Skeletal muscle satellite cell (primary cell): ENCODE measurements around the gene FBLN2.

Experiments
- H3K27me3 ChIP-seq: 2 replicates; pipeline ENCODE4 v1.7.0; 2013; ENCODE audit warnings: low read length; ENCODE audit not compliant: control insufficient read depth, insufficient read depth
- H3K36me3 ChIP-seq: 2 replicates; pipeline ENCODE4 v1.7.0; 2013; ENCODE audit warnings: mild to moderate bottlenecking, control low read depth, low read length; ENCODE audit not compliant: insufficient read depth
- H3K4me1 ChIP-seq: 2 replicates; pipeline ENCODE4 v1.7.0; 2013; ENCODE audit warnings: low read length; ENCODE audit not compliant: control insufficient read depth, insufficient read depth
- H3K4me2 ChIP-seq: 2 replicates; pipeline ENCODE4 v1.7.0; 2013; ENCODE audit warnings: mild to moderate bottlenecking, low read length
- H3K4me3 ChIP-seq: 2 replicates; pipeline ENCODE4 v1.7.0; 2013; ENCODE audit warnings: low read length
- H3K9ac ChIP-seq: 2 replicates; pipeline ENCODE4 v1.7.0; 2013; ENCODE audit warnings: mild to moderate bottlenecking, low read depth, low read length, moderate library complexity
- H3K9me3 ChIP-seq: replicated peaks from 2 replicates; pipeline ENCODE4 v1.7.0; 2013; ENCODE audit warnings: mild to moderate bottlenecking, control low read depth, low read length

Gene FBLN2

DNA sequence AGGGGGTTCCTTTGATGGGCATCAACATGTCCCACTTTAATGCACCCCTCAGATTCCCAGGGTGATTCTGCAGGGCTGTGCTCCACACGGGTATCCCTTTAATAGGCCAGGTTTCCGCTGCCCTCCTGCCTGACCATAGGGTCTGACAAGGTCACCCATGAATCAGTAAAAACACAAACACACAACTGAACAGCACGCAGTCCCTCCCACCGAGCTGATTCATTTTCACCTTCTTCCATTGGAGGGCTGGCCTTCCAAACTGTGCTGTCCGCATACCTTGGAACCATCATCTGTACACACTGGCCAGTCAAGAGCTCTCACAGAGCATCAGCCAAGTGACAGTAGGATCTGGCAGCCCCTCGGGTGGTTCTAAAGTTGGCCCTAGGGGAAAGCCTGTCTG is 93.7 kb downstream of the FBLN2 start:
- no peak overlapping the region for H3K9ac ChIP-seq
- no peaks in the 10 kb centered on the region for H3K36me3 ChIP-seq
- H3K9me3 ChIP-seq, result no peaks in the 10 kb centered on the region
- peaks cover 6% of the 10 kb centered on the region for H3K27me3 ChIP-seq
- no peak overlapping the region for H3K4me3 ChIP-seq
- H3K4me2 ChIP-seq, result no peak overlapping the region
- peaks cover 5% of the 10 kb centered on the region for H3K4me1 ChIP-seq

DNA sequence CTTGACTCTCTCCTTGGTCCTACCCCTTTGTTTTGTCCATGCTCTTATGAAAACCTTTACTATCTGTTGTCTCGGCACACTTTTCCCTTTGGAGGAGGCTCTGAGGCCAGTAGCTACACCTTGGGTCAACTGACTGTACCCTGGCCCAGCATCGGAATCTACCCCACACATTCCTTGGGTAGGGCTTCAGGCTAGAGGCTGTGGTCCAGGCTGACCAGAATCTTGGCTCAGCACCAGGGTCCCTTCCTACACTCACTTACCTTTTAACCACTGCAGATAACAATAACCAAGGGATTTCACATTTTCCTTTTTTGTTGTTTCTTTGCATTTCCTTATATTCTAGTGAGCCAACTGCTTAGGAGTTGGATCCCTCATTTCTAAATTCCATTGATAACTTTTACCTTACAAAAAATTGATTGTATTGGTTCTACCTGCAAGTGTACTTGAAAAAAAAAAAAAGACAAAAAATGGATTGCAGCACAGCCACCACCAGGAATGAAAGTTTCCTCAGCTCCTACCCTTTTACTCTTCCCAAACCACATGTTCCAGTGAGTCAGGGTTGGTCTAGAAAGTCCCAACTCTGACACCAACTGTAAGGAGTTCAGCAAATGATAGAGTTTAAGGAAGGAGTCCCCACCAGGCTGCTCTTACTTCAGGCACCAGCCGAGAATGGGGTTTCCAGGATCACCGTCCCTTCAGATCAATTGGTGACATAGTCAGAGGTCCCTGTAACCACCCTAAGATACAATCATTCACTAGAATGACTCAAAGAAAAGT is 95.6 kb downstream of the FBLN2 start:
- no peaks in the 10 kb centered on the region for H3K27me3 ChIP-seq
- H3K4me2 ChIP-seq, result no peak overlapping the region
- no peak overlapping the region for H3K4me3 ChIP-seq

DNA sequence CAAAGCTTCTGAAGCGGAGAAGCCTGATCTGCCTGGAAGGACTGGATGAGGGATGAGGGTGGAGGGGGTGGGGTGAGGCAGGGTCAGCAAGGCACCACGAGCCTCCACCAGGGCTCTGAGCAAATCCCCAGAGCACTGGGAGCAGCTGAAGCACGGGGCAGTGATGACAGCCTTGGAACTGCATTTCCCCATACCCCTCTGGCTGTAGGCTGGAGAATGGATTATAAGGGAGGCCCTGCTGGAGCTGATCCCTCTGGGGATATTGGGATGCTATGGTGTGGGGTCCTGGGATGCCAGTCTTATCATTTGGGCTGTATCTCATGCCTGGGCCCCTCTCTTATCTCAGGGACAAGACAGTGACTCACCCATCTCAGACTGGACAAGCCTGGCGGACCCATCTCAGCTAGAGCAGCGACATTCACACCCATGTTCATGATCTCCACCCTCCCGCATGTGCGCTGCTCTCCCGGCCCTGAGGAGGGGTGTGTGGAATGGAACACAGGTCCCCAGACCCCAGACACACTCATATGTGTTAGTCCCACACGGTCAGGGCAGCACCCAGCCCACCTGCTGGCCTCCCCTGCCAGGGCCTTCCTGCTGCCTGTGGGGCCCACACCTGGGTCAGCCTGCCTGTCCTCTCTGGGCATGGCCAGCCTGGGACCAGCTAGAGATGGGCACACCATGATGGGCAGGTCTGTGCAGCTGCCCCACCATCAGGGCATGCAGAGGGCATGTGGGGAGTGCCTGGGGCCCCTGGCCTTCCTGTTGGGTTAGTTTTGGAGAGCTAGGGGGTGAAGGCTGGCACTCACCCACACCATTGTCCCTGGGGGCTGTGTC is 97.1 kb downstream of the FBLN2 start:
- Histone ChIP-seq H3K27me3 (no peaks in the 10 kb centered on the region), H3K4me2 (no peak overlapping the region)

More for the DNA sequence above, 95.6 kb downstream of the FBLN2 start:
- Histone ChIP-seq H3K4me1 (peaks cover 8% of the 10 kb centered on the region), H3K9me3 (no peaks in the 10 kb centered on the region), H3K36me3 (no peaks in the 10 kb centered on the region), H3K9ac (no peak overlapping the region)

DNA sequence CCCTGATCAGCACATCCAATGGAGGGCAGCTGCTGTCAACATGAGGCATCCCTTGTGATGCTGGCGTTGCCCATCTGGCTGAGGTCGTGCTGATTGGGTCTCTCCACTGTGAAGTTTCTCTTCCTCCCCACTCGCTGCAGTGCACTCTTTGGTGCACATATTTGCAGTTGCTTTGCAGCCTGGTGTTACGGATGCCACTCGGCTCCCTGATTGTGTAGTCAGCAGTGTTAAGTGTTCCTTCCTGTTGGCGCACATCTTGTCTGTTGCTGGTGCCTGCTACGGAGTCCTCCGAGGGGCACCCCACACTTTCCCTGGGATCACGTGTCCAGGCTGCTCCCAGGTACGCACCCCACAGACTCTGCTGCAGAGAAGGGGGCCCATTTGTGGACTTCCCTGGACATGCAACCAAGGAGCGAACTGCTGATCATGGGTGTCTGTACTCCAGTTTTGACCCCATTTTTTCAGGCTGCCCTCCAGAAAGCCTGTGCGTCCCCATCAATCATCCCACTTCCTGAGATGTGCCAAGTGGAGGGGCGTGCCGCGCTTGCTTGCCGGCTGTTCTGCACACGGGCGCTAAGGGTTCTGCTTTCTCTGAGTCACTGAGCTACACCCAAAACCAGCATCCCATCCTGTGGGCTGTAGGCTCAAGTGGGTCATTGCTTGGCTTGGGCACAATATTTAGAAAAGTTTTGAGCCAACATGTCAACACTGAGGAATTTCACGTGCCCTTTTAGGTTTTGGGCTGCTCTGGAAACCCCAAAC is 98.6 kb downstream of the FBLN2 start:
- Histone ChIP-seq H3K27me3 (no peaks in the 10 kb centered on the region), H3K4me3 (no peak overlapping the region), H3K4me1 (peaks cover 10% of the 10 kb centered on the region), H3K4me2 (peak overlapping the region; percentile 57), H3K36me3 (no peaks in the 10 kb centered on the region), H3K9me3 (no peaks in the 10 kb centered on the region), H3K9ac (no peak overlapping the region)

More for the DNA sequence above, 97.1 kb downstream of the FBLN2 start:
- Histone ChIP-seq H3K9ac (no peak overlapping the region), H3K4me1 (peaks cover 10% of the 10 kb centered on the region), H3K9me3 (no peaks in the 10 kb centered on the region), H3K36me3 (no peaks in the 10 kb centered on the region), H3K4me3 (no peak overlapping the region)

DNA sequence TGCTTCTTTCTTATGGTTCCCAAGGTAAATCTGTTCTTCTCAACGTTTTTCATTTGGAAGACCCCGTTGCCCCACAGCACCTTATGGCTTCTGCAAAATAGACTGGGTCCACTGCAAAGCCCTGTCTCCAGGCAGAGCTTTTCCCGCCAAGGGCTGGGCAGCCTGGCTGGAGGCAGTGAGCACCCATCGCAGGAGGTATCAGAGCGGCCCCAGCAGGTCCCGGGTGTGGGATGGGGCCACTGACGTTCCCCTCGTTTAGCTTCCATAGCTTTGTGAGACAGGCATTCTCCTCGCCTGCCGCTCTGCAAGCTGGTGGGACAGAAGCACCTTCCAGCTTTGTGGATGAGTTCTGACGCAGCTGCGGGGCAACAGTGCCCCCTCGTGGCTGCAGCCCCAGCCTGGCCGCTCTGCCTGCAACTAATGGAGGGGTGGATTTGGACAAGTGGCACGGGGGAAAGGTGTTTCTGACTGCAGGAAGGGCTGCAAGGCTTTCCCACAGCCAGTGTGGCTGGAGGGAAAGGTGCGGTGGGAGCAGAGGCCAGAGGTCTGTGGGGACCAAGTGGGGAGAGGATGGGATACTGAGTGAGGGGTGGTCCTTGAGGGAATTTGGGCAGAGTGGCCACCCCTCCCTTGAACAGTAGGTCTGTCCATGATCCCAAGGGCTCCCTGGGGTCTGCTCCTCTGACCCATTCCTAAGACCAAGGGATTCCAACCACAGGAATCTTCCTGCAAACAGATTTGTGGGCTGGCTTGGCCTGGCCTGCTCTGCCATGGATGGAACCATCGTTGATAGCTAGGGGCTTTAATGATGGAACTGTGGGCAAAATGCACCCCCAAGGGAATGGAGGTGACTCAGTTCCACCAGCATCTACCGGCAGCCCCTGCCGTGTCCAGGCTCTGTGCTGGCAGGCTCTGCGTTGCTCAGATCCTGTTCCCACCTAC is 99.4 kb downstream of the FBLN2 start:
- Histone ChIP-seq H3K4me2 (peak overlapping the region; percentile 57), H3K27me3 (no peaks in the 10 kb centered on the region), H3K9me3 (no peaks in the 10 kb centered on the region), H3K4me3 (no peak overlapping the region), H3K9ac (no peak overlapping the region), H3K4me1 (peaks cover 10% of the 10 kb centered on the region), H3K36me3 (no peaks in the 10 kb centered on the region)

DNA sequence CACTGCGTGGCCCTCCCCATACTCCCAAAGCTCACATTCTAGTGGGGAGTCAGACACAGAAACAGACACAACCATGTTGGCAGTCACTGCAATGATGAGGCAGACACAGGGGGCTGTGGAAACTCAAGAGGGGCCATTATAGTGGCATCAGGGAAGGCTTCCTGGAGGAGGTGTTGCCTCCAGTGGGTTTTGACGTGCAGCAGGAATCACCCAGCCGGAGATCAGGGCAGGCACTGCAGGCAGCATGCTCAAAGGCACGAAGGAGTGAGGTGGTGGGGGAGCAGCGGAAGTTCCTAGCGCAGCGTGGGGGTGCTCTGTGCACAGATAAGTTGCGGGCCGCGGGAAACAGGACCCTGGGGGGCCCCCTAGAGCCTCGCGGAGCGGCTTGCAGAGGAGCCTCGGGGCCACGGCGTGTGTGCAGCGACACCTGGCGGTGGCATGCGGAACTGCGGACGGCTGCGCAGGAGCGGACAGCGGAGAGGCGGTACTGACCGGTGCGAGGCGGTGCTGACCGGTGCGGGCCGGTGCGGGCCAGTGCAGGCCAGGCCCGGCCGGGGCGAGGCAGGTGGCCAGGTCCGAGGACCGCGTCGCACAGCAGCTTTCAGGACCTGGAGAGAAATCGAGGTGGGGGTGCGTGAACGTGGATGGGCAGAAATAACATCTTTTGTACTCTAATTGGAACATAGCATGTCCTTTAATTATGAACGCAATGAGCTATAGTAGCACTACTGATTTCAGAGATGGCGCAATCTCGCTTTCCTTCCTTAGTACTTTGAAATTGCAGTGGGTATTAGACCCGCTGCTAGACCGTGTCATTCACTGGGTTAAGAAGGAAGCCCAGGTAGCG is 101.5 kb downstream of the FBLN2 start:
- H3K4me2 ChIP-seq, result peak overlapping the region; percentile 31
- H3K9ac ChIP-seq, result peak overlapping the region; percentile 30
- no peak overlapping the region for H3K4me3 ChIP-seq
- H3K4me1 ChIP-seq, result peaks cover 10% of the 10 kb centered on the region
- no peaks in the 10 kb centered on the region for H3K9me3 ChIP-seq
- H3K36me3 ChIP-seq, result no peaks in the 10 kb centered on the region
- H3K27me3 ChIP-seq, result peaks cover 4% of the 10 kb centered on the region

DNA sequence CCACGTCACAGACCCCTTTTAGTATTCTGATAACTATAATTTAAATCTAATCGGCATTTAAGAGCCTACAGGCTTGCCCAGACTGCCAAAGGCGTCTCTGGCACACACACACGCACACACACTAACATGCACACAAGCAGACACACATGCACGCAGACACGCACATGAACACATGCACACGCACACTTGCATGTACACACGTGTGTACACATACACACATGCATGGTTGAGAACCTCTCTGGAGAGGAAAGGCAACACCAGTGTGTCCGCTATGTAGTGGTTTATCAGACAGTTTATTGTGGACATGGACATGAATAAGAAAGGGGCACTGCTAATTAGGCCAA is 102.1 kb downstream of the FBLN2 start:
- Histone ChIP-seq H3K9me3 (no peaks in the 10 kb centered on the region), H3K9ac (peak overlapping the region; percentile 30), H3K36me3 (no peaks in the 10 kb centered on the region), H3K4me2 (no peak overlapping the region), H3K27me3 (peaks cover 4% of the 10 kb centered on the region), H3K4me1 (peaks cover 10% of the 10 kb centered on the region), H3K4me3 (no peak overlapping the region)

DNA sequence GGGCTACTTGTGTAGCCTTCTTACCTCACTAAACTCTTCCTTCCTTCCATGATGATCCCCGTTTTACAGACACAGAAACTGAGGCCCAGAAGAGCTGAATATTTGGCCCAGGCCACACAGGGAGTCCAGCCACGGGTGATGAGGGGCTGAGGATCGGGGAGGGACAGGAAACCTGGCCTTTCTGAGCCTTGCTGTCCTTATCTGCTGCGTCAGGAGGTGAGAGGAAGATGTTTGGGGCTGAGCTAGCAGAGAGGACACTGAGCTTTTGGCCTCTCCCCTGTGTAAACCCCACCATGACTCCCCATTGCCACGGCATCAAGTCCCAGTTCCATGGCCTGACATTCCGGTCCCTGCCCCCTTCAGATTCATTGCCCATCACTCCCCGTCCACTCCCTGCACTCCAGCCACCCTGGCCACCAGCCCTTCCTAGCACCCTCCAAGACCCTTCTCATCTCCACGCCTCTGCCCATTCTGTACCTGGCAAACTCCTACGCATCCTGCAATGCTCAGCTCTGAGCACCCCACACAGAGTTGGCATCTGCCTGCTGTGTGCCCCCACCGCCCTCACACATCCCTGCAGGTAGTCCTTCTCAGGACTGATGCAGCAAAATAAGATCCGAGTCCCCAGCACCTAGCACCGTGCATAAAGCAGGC is 103.0 kb downstream of the FBLN2 start:
- H3K4me1 ChIP-seq, result peaks cover 10% of the 10 kb centered on the region
- H3K27me3 ChIP-seq, result peaks cover 4% of the 10 kb centered on the region
- no peaks in the 10 kb centered on the region for H3K9me3 ChIP-seq
- no peak overlapping the region for H3K4me3 ChIP-seq
- H3K9ac ChIP-seq, result no peak overlapping the region
- H3K4me2 ChIP-seq, result no peak overlapping the region
- H3K36me3 ChIP-seq, result no peaks in the 10 kb centered on the region

DNA sequence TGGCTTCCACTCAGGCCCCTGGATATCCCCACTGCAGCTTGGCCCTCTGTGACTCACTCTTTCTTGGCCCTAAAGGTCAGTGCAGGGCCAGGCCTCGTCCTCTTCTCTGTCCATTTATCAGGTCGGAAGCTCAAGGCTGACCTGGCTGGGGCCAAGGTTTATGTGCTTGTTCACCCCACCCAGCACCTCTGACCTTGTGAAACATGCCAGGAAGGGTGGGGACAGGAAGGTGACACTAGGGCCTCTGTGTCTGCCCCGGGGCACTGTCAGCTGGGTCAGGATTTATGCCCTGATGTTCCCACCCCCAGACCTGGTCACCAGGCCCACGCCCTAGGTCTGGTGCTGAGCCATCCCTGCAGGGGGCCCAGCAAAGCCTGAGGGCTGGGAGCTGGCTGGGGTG is 103.8 kb downstream of the FBLN2 start:
- H3K9me3 ChIP-seq, result no peaks in the 10 kb centered on the region
- H3K4me1 ChIP-seq, result peaks cover 7% of the 10 kb centered on the region
- H3K4me2 ChIP-seq, result no peak overlapping the region
- H3K36me3 ChIP-seq, result no peaks in the 10 kb centered on the region
- H3K9ac ChIP-seq, result no peak overlapping the region
- H3K27me3 ChIP-seq, result peaks cover 4% of the 10 kb centered on the region
- no peak overlapping the region for H3K4me3 ChIP-seq
